CD4-positive, alpha-beta T cell (primary cell): ENCODE results near the gene TULP4. TPM values are rescaled to one million over a fixed set of nuclear protein-coding genes. Genes with fewer than 3 reads are reported as not detected.

ENCODE experiments used
- ATAC-seq: fragments of 200-7000 bp; cut with Tn5 transposase; one replicate; pipeline ENCODE4 v1.10.0; 2022; ENCODE audit warnings: mild to moderate bottlenecking; ENCODE audit not compliant: poor library complexity
- CTCF ChIA-PET: fragments of 350-600 bp; sonication (Branson Sonifier 250); formaldehyde crosslinking; loops from one replicate; lab custom pipeline; 2021; ENCODE audit warnings: antibody characterized with exemption, inconsistent platforms; lab: Charles Lee
- POLR2A ChIA-PET: fragments of 350-600 bp; sonication (Branson Sonifier 250); formaldehyde crosslinking; loops from one replicate; lab custom pipeline; 2021; ENCODE audit warnings: antibody characterized with exemption, inconsistent platforms; lab: Charles Lee
- DNase-seq, 14 experiments: peaks; one replicate each; pipeline ENCODE4 v3.0.0-alpha.2; 2013 to 2020; ENCODE audit warnings: mixed read lengths in 2 of 14
- H3K27ac ChIP-seq, 2 donors: one replicate each; pipeline versions ENCODE4 v1.5.1 to v1.7.0; 2013; ENCODE audit warnings: low read length in 2 of 2, low read depth in 1 of 2, mild to moderate bottlenecking in 1 of 2
- H3K27me3 ChIP-seq, 2 experiments: 1 replicate in 1 of 2; 2 replicates in 1 of 2; pipeline versions ENCODE4 v1.6.1 to v1.7.0; 2013; ENCODE audit warnings: low read length in 2 of 2, control low read depth in 1 of 2, mild to moderate bottlenecking in 1 of 2, moderate library complexity in 1 of 2; ENCODE audit not compliant: insufficient read depth in 2 of 2, control insufficient read depth in 1 of 2
- H3K36me3 ChIP-seq: one replicate; pipeline ENCODE4 v1.6.1; 2013; ENCODE audit warnings: low read length, control low read depth; ENCODE audit not compliant: insufficient read depth
- H3K4me1 ChIP-seq: one replicate; pipeline ENCODE4 v1.6.1; 2013; ENCODE audit warnings: low read length, control low read depth; ENCODE audit not compliant: insufficient read depth
- H3K4me3 ChIP-seq: one replicate; pipeline ENCODE4 v1.5.1; 2013; ENCODE audit warnings: mild to moderate bottlenecking, low read length, moderate library complexity
- H3K9me3 ChIP-seq, 2 experiments: 1 replicate in 1 of 2; 2 replicates in 1 of 2; pipeline versions ENCODE4 v1.6.1 to v1.7.0; 2013; ENCODE audit warnings: low read length in 2 of 2, mild to moderate bottlenecking in 2 of 2, control low read depth in 1 of 2, moderate library complexity in 1 of 2; ENCODE audit not compliant: control insufficient read depth in 1 of 2, insufficient read depth in 1 of 2
- H3K27ac Mint-ChIP-seq: one replicate; pipeline ENCODE4 v1.8.0; 2020; ENCODE audit warnings: mixed read lengths
- H3K27me3 Mint-ChIP-seq: one replicate; pipeline ENCODE4 v1.8.0; 2021; ENCODE audit warnings: mixed read lengths
- H3K36me3 Mint-ChIP-seq: one replicate; pipeline ENCODE4 v1.8.0; 2021; ENCODE audit warnings: low read depth, mixed read lengths
- H3K4me1 Mint-ChIP-seq: one replicate; pipeline ENCODE4 v1.8.0; 2021; ENCODE audit warnings: low read depth, mixed read lengths
- H3K4me3 Mint-ChIP-seq: one replicate; pipeline ENCODE4 v1.8.0; 2020; ENCODE audit warnings: mild to moderate bottlenecking, mixed read lengths
- H3K9me3 Mint-ChIP-seq: one replicate; pipeline ENCODE4 v1.8.0; 2020; ENCODE audit warnings: mixed read lengths
- CTCF ChIP-seq: fragments of 200-600 bp; IDR thresholded peaks from one replicate; pipeline ENCODE4 v1.8.0; 2022; ENCODE audit warnings: antibody characterized with exemption, mild to moderate bottlenecking
- intact Hi-C, 2 experiments: fragments of 100-400 bp; cut with DNase I in 1 of 2; cut with micrococcal nuclease in 1 of 2; formaldehyde crosslinking; loops; one replicate each; pipeline versions ENCODE4 v1.15.1 to v1.9.0; 2023 to 2025; cut with DNase I, micrococcal nuclease
- total RNA-seq, 174 experiments: library from RNA in 2 of 174; stranded (reverse) in 2 of 174; gene quantifications; one replicate each; pipeline ENCODE4 v1.2.3 and lab custom pipeline; 2021 to 2026

Gene TULP4
- total RNA-seq, 2 experiments from 2014 or later = 66.1 to 68.2 TPM

- ATAC-seq = no peak
Measured at GRCh38 chr6:158501360-158502262, 189.3 kb downstream of the TULP4 start.

GRCh38 chr6:158502263-158502950 is 190.1 kb downstream of the TULP4 start:
- no peaks in the 10 kb centered on the region for H3K4me1 ChIP-seq
- H3K27ac Mint-ChIP-seq = no peak overlapping the region
- no peak for ATAC-seq
- ChIA-PET POLR2A (no interaction called here), CTCF (no interaction called here)
- TF ChIP-seq CTCF = no peak
- no peaks in the 10 kb centered on the region for H3K27me3 ChIP-seq
- H3K27me3 Mint-ChIP-seq = no peaks in the 10 kb centered on the region
- H3K9me3 Mint-ChIP-seq = no peaks in the 10 kb centered on the region
- no peak overlapping the region for H3K4me3 ChIP-seq
- intact Hi-C loops = no loop called here
- peaks cover 40% of the 10 kb centered on the region for H3K36me3 ChIP-seq
- no peak overlapping the region for H3K4me3 Mint-ChIP-seq
- no peak overlapping the region for H3K27ac ChIP-seq
- H3K9me3 ChIP-seq = no peaks in the 10 kb centered on the region
- H3K36me3 Mint-ChIP-seq = peaks cover 62% of the 10 kb centered on the region
- DNase-seq = no peak
- no peaks in the 10 kb centered on the region for H3K4me1 Mint-ChIP-seq

More at GRCh38 chr6:158501360-158502262, 189.3 kb downstream of the TULP4 start:
- Mint-ChIP-seq H3K4me3 (no peak overlapping the region), H3K4me1 (no peaks in the 10 kb centered on the region), H3K27ac (no peak overlapping the region), H3K9me3 (no peaks in the 10 kb centered on the region), H3K36me3 (peaks cover 58% of the 10 kb centered on the region), H3K27me3 (no peaks in the 10 kb centered on the region)
- Histone ChIP-seq H3K36me3 (peaks cover 40% of the 10 kb centered on the region), H3K4me3 (no peak overlapping the region), H3K4me1 (no peaks in the 10 kb centered on the region), H3K27ac (no peak overlapping the region), H3K27me3 (no peaks in the 10 kb centered on the region), H3K9me3 (no peaks in the 10 kb centered on the region)
- intact Hi-C loops = no loop called here
- no peak for DNase-seq
- ChIA-PET POLR2A (no interaction called here), CTCF (no interaction called here)
- TF ChIP-seq CTCF = no peak

GRCh38 chr6:158503222-158503621 is 191.0 kb downstream of the TULP4 start:
- Mint-ChIP-seq H3K9me3 (no peaks in the 10 kb centered on the region), H3K27me3 (no peaks in the 10 kb centered on the region), H3K4me3 (no peak overlapping the region), H3K36me3 (peaks cover 67% of the 10 kb centered on the region), H3K4me1 (no peaks in the 10 kb centered on the region), H3K27ac (no peak overlapping the region)
- intact Hi-C loops = no loop called here
- Histone ChIP-seq H3K36me3 (peaks cover 31% of the 10 kb centered on the region), H3K4me3 (no peak overlapping the region), H3K9me3 (no peaks in the 10 kb centered on the region), H3K4me1 (no peaks in the 10 kb centered on the region), H3K27me3 (no peaks in the 10 kb centered on the region), H3K27ac (no peak overlapping the region)
- ChIA-PET POLR2A (no interaction called here), CTCF (no interaction called here)
- TF ChIP-seq CTCF = no peak
- ATAC-seq (no peak), DNase-seq (no peak)
